Upper lobe of right lung (tissue), 1 donor: Measurements from ENCODE around the gene KRT79. TPM values are rescaled to one million over a fixed set of nuclear protein-coding genes. Genes with fewer than 3 reads are reported as not detected.

Experiments used
- ATAC-seq: fragments of 200-7000 bp; cut with Tn5 transposase; one replicate; pipeline ENCODE4 v1.9.1; 2020; ENCODE audit warnings: mild to moderate bottlenecking, moderate library complexity
- DNase-seq: peaks from one replicate; pipeline ENCODE4 v3.0.0-alpha.2; 2020
- H3K27ac ChIP-seq: fragments of 200-600 bp; one replicate; pipeline ENCODE4 v1.8.0; 2022
- H3K27me3 ChIP-seq: fragments of 200-600 bp; one replicate; pipeline ENCODE4 v1.8.0; 2022; ENCODE audit warnings: mild to moderate bottlenecking
- H3K36me3 ChIP-seq: fragments of 200-600 bp; one replicate; pipeline ENCODE4 v1.8.0; 2022
- H3K4me1 ChIP-seq: fragments of 200-600 bp; one replicate; pipeline ENCODE4 v1.8.0; 2022
- H3K4me3 ChIP-seq: fragments of 200-600 bp; one replicate; pipeline ENCODE4 v1.8.0; 2022; ENCODE audit warnings: mild to moderate bottlenecking
- H3K9me3 ChIP-seq: fragments of 200-600 bp; one replicate; pipeline ENCODE4 v1.8.0; 2022
- intact Hi-C: fragments of 100-400 bp; cut with DNase I; formaldehyde crosslinking; loops from one replicate; pipeline ENCODE4 v1.11.0; 2022
- total RNA-seq: library from RNA; stranded (reverse); fragmentation: NEBNext Ultra II Directional; extraction: Animal tissue kit (Norgen Biotek cat#: 25700); gene quantifications from one replicate; pipeline ENCODE4 v1.2.1, GENCODE V29; 2021
- TF ChIP-seq, protein P1 (sequence below): fragments of 200-600 bp; IDR thresholded peaks from one replicate; pipeline ENCODE4 v1.8.0; 2022; ENCODE audit warnings: antibody characterized with exemption
- donor health status: DM: no; HTN: yes; CAD: no; lungs with severe emphysema.

KRT79 gene
- total RNA-seq, 1 donor from 2014 or later, result 5.4 TPM

- no peaks in the 10 kb centered on the region for H3K9me3 ChIP-seq
- H3K27me3 ChIP-seq, result peaks cover 54% of the 10 kb centered on the region
- H3K27ac ChIP-seq, result no peak overlapping the region
- H3K4me1 ChIP-seq, result peaks cover 3% of the 10 kb centered on the region
- intact Hi-C loops, result no loop called here
- no peak overlapping the region for H3K4me3 ChIP-seq
- no peaks in the 10 kb centered on the region for H3K36me3 ChIP-seq
- DNase-seq, result no peak
- TF ChIP-seq, protein P1, sequence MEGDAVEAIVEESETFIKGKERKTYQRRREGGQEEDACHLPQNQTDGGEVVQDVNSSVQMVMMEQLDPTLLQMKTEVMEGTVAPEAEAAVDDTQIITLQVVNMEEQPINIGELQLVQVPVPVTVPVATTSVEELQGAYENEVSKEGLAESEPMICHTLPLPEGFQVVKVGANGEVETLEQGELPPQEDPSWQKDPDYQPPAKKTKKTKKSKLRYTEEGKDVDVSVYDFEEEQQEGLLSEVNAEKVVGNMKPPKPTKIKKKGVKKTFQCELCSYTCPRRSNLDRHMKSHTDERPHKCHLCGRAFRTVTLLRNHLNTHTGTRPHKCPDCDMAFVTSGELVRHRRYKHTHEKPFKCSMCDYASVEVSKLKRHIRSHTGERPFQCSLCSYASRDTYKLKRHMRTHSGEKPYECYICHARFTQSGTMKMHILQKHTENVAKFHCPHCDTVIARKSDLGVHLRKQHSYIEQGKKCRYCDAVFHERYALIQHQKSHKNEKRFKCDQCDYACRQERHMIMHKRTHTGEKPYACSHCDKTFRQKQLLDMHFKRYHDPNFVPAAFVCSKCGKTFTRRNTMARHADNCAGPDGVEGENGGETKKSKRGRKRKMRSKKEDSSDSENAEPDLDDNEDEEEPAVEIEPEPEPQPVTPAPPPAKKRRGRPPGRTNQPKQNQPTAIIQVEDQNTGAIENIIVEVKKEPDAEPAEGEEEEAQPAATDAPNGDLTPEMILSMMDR, result no peak
- no peak for ATAC-seq
Measured at GRCh38 chr12:52788192-52788875, 45.8 kb downstream of the KRT79 start.

GRCh38 chr12:52787324-52788191 lies 46.6 kb downstream of the KRT79 start:
- H3K27ac ChIP-seq, result no peak overlapping the region
- H3K9me3 ChIP-seq, result no peaks in the 10 kb centered on the region
- no peak overlapping the region for H3K4me3 ChIP-seq
- TF ChIP-seq, protein P1, result no peak
- intact Hi-C loops, result no loop called here
- H3K36me3 ChIP-seq, result no peaks in the 10 kb centered on the region
- DNase-seq, result peak; percentile 22
- H3K4me1 ChIP-seq, result peaks cover 3% of the 10 kb centered on the region
- ATAC-seq, result no peak
- peaks cover 55% of the 10 kb centered on the region for H3K27me3 ChIP-seq

- Histone ChIP-seq H3K4me3 (no peak overlapping the region), H3K9me3 (no peaks in the 10 kb centered on the region), H3K27me3 (peaks cover 41% of the 10 kb centered on the region), H3K36me3 (no peaks in the 10 kb centered on the region), H3K4me1 (no peaks in the 10 kb centered on the region), H3K27ac (no peak overlapping the region)
- TF ChIP-seq, protein P1, result no peak
- ATAC-seq (no peak), DNase-seq (no peak)
- intact Hi-C loops, result no loop called here
Measured at GRCh38 chr12:52784909-52785308, 49.2 kb downstream of the KRT79 start.

GRCh38 chr12:52783563-52784316 lies 50.4 kb downstream of the KRT79 start:
- intact Hi-C loops, result no loop called here
- ATAC-seq (no peak), DNase-seq (no peak)
- H3K9me3 ChIP-seq, result no peaks in the 10 kb centered on the region
- H3K27ac ChIP-seq, result no peak overlapping the region
- no peak overlapping the region for H3K4me3 ChIP-seq
- peaks cover 33% of the 10 kb centered on the region for H3K27me3 ChIP-seq
- no peaks in the 10 kb centered on the region for H3K36me3 ChIP-seq
- TF ChIP-seq, protein P1, result no peak
- H3K4me1 ChIP-seq, result no peaks in the 10 kb centered on the region

GRCh38 chr12:52782502-52782901 lies 51.6 kb downstream of the KRT79 start:
- no peak for ATAC-seq
- H3K4me3 ChIP-seq, result no peak overlapping the region
- H3K27me3 ChIP-seq, result peaks cover 38% of the 10 kb centered on the region
- DNase-seq, result no peak
- H3K27ac ChIP-seq, result no peak overlapping the region
- TF ChIP-seq, protein P1, result no peak
- intact Hi-C loops, result no loop called here
- no peaks in the 10 kb centered on the region for H3K36me3 ChIP-seq
- H3K4me1 ChIP-seq, result no peaks in the 10 kb centered on the region
- no peaks in the 10 kb centered on the region for H3K9me3 ChIP-seq
